Keratinocyte (primary cell): Measurements from ENCODE around the gene UMODL1. TPM values are rescaled to one million over a fixed set of nuclear protein-coding genes. Genes with fewer than 3 reads are reported as not detected.

Source experiments
- DNase-seq: peaks from one replicate; pipeline ENCODE4 v3.0.0-alpha.2; 2011; ENCODE audit warnings: low read depth, missing footprints, low spot score
- FAIRE-seq: peaks from 2 replicates; lab custom pipeline; 2011; peaks lifted over from hg19 to GRCh38; lab: Jason Lieb, UNC
- H2AFZ ChIP-seq: 2 replicates; pipeline ENCODE4 v1.6.0; 2012; ENCODE audit warnings: low read length, control low read depth, inconsistent platforms; ENCODE audit not compliant: control insufficient read depth
- H3K27ac ChIP-seq: 2 replicates; pipeline ENCODE4 v1.5.1; 2011; ENCODE audit warnings: low read length; ENCODE audit not compliant: control insufficient read depth, insufficient read depth
- H3K27me3 ChIP-seq: 3 replicates; pipeline ENCODE4 v1.6.0; 2011; ENCODE audit warnings: low read length; ENCODE audit not compliant: control insufficient read depth, insufficient read depth; ENCODE audit errors: extremely low read depth
- H3K36me3 ChIP-seq, 2 experiments: 2 replicates in 1 of 2; 3 replicates in 1 of 2; pipeline ENCODE4 v1.5.1; 2011; ENCODE audit warnings: low read length in 2 of 2, mild to moderate bottlenecking in 1 of 2; ENCODE audit not compliant: control insufficient read depth in 2 of 2, insufficient read depth in 2 of 2; ENCODE audit errors: extremely low read depth in 1 of 2
- H3K4me1 ChIP-seq: 3 replicates; pipeline ENCODE4 v1.5.1; 2011; ENCODE audit warnings: low read length; ENCODE audit not compliant: control insufficient read depth, insufficient read depth; ENCODE audit errors: extremely low read depth
- H3K4me2 ChIP-seq: 3 replicates; pipeline ENCODE4 v1.6.0; 2011; ENCODE audit warnings: low read depth, low read length; ENCODE audit not compliant: control insufficient read depth, insufficient read depth; ENCODE audit errors: extremely low read depth
- H3K4me3 ChIP-seq, 3 experiments: fragments of 200-600 bp in 1 of 3; sonication (generic) in 1 of 3; 2 replicates in 2 of 3; 3 replicates in 1 of 3; pipeline ENCODE4 v1.5.1; 2011 to 2016; ENCODE audit warnings: low read length in 3 of 3, mild to moderate bottlenecking in 3 of 3, control low read depth in 2 of 3, inconsistent platforms in 1 of 3, low read depth in 1 of 3, mixed read lengths in 1 of 3, mixed run types in 1 of 3, moderate library complexity in 1 of 3; ENCODE audit not compliant: control insufficient read depth in 2 of 3, insufficient read depth in 2 of 3; ENCODE audit errors: extremely low read depth in 1 of 3
- H3K79me2 ChIP-seq: 2 replicates; pipeline ENCODE4 v1.6.0; 2012; ENCODE audit warnings: low read length; ENCODE audit not compliant: control insufficient read depth, insufficient read depth
- H3K9ac ChIP-seq: 3 replicates; pipeline ENCODE4 v1.6.0; 2011; ENCODE audit warnings: low read length; ENCODE audit not compliant: control insufficient read depth, insufficient read depth; ENCODE audit errors: extremely low read depth
- H3K9me1 ChIP-seq: 3 replicates; pipeline ENCODE4 v1.6.0; 2011; ENCODE audit warnings: low read length; ENCODE audit not compliant: control insufficient read depth, insufficient read depth; ENCODE audit errors: extremely low read depth
- H3K9me3 ChIP-seq: 2 replicates; pipeline ENCODE4 v1.5.1; 2012; ENCODE audit warnings: low read depth, low read length; ENCODE audit not compliant: control insufficient read depth
- H4K20me1 ChIP-seq: 3 replicates; pipeline ENCODE4 v1.6.0; 2011; ENCODE audit warnings: low read length; ENCODE audit not compliant: control insufficient read depth, insufficient read depth; ENCODE audit errors: extremely low read depth
- EZH2 ChIP-seq: IDR thresholded peaks from one replicate; pipeline ENCODE4 v1.6.1; 2012; ENCODE audit warnings: inconsistent platforms, mild to moderate bottlenecking, low read length, moderate library complexity
- dilution Hi-C: fragments of 300-500 bp; cut with MboI; formaldehyde crosslinking; loops from one replicate; pipeline ENCODE4 v1.7.0; 2020; ENCODE audit warnings: low sequenced_read_pairs; ENCODE audit not compliant: extremely low pct_ligation_motif_present
- polyA plus RNA-seq, 5 experiments: library from polyadenylated mRNA; depleted of rRNA in 3 of 5; stranded (reverse) in 3 of 5; stranded (forward) in 1 of 5; unstranded in 1 of 5; fragments of >200 nt; gene quantifications; 1 replicate in 1 of 5; 2 replicates in 3 of 5; 3 replicates in 1 of 5; pipeline versions ENCODE4 v1.2.1 to v1.2.3, GENCODE V29; 2011 to 2012; ENCODE audit warnings: missing spikeins in 2 of 5, low read depth in 1 of 5, low replicate concordance in 1 of 5
- TF ChIP-seq, protein P1 (sequence below), 3 experiments: IDR thresholded peaks in 1 of 3; conservative IDR thresholded peaks in 1 of 3; optimal IDR thresholded peaks in 1 of 3; 2 replicates in 2 of 3; 3 replicates in 1 of 3; pipeline versions ENCODE3 to v1.5.1; 2011; ENCODE audit warnings: low read length in 3 of 3, mild to moderate bottlenecking in 3 of 3, moderate library complexity in 2 of 3, control low read depth in 1 of 3, inconsistent platforms in 1 of 3; ENCODE audit not compliant: insufficient read depth in 2 of 3; ENCODE audit errors: extremely low read depth in 1 of 3

UMODL1 gene
- polyA plus RNA-seq, 1 donor (not counting 4 experiments of a cell fraction or from before 2014, with no cell fraction given): 0.03 TPM

DNA sequence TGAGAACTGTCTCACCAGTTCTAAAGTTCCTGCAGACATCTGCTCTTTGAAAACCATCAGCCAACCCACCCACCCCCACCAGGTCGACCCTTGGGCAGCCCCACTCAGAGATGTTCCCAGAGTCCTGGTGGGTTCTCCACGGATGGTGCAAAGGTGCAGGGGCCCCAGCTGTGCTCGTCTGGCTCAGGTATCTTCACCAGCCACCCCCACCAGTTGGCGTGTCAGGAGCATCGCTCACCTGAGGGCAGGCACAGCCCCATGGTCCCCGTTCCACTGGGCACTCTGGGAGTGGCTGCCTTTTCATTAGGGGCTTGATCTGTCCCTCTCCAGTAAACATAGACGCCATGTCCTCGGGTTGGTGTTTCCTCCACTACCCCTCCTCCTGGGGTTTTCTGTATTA, 70.5 kb downstream of the UMODL1 start:
- DNase-seq: no peak
- Histone ChIP-seq H3K4me1 (no peaks in the 10 kb centered on the region), H3K9ac (no peak overlapping the region), H3K27me3 (peaks cover 5% of the 10 kb centered on the region), H3K79me2 (no peaks in the 10 kb centered on the region), H3K4me2 (no peak overlapping the region), H4K20me1 (no peaks in the 10 kb centered on the region), H2AFZ (no peak overlapping the region), H3K4me3 (no peak overlapping the region), H3K9me3 (no peaks in the 10 kb centered on the region), H3K9me1 (no peaks in the 10 kb centered on the region), H3K36me3 (no peaks in the 10 kb centered on the region), H3K27ac (no peak overlapping the region)
- dilution Hi-C loops: no loop called here
- FAIRE-seq: no peak
- no peak for TF ChIP-seq EZH2
- TF ChIP-seq, protein P1, sequence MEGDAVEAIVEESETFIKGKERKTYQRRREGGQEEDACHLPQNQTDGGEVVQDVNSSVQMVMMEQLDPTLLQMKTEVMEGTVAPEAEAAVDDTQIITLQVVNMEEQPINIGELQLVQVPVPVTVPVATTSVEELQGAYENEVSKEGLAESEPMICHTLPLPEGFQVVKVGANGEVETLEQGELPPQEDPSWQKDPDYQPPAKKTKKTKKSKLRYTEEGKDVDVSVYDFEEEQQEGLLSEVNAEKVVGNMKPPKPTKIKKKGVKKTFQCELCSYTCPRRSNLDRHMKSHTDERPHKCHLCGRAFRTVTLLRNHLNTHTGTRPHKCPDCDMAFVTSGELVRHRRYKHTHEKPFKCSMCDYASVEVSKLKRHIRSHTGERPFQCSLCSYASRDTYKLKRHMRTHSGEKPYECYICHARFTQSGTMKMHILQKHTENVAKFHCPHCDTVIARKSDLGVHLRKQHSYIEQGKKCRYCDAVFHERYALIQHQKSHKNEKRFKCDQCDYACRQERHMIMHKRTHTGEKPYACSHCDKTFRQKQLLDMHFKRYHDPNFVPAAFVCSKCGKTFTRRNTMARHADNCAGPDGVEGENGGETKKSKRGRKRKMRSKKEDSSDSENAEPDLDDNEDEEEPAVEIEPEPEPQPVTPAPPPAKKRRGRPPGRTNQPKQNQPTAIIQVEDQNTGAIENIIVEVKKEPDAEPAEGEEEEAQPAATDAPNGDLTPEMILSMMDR (optimal IDR thresholded peaks at IDR 0.05 in 1 of 3, IDR thresholded peaks at IDR 0.05 in 1 of 3, conservative IDR thresholded peaks at IDR 0.05 in 1 of 3; ENCODE audit: extremely low read depth in 1 of 3, insufficient read depth in 2 of 3, low read length in 3 of 3): no peak

DNA sequence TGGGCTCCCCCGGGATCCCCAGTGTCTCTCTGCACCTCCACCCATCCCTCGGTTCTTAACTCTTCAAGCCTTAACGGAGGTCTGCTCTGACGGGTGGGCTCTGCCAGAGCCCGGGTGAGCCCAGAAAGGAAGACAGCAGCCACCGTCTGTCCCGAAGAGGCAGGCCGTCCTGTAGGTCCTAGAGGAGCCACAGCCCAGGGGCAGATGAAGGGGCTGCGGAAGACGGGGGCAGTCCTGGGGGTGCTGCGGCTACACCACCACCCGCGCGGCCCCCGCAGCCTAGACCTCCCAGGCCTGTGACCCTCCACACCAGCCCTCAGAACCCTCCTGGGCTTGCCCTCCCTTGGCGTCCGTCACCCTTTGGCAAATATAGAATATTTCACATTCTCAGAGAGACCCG, 71.0 kb downstream of the UMODL1 start:
- H3K27ac ChIP-seq: no peak overlapping the region
- dilution Hi-C loops: no loop called here
- H3K27me3 ChIP-seq: peaks cover 5% of the 10 kb centered on the region
- TF ChIP-seq, protein P1 (optimal IDR thresholded peaks at IDR 0.05 in 1 of 3, IDR thresholded peaks at IDR 0.05 in 1 of 3, conservative IDR thresholded peaks at IDR 0.05 in 1 of 3; ENCODE audit: extremely low read depth in 1 of 3, insufficient read depth in 2 of 3, low read length in 3 of 3): no peak
- TF ChIP-seq EZH2: no peak
- FAIRE-seq (no peak), DNase-seq (no peak)
- H3K9me1 ChIP-seq: no peaks in the 10 kb centered on the region
- no peak overlapping the region for H3K4me3 ChIP-seq
- no peaks in the 10 kb centered on the region for H4K20me1 ChIP-seq
- H2AFZ ChIP-seq: no peak overlapping the region
- H3K36me3 ChIP-seq: no peaks in the 10 kb centered on the region
- no peaks in the 10 kb centered on the region for H3K4me1 ChIP-seq
- no peaks in the 10 kb centered on the region for H3K79me2 ChIP-seq
- no peak overlapping the region for H3K4me2 ChIP-seq
- H3K9me3 ChIP-seq: no peaks in the 10 kb centered on the region
- H3K9ac ChIP-seq: no peak overlapping the region
